GM12891 (cell line): ENCODE data around the gene RAD21L1. TPM values are rescaled to one million over a fixed set of nuclear protein-coding genes. Genes with fewer than 3 reads are reported as not detected.

Source experiments
- DNase-seq: peaks from one replicate; pipeline ENCODE4 v3.0.0; 2011; ENCODE audit warnings: low spot score; ENCODE audit not compliant: insufficient read length
- FAIRE-seq: peaks from 2 replicates; lab custom pipeline; 2011; peaks lifted over from hg19 to GRCh38; lab: Jason Lieb, UNC
- PAX5 ChIP-seq: IDR thresholded peaks from 2 replicates; pipeline ENCODE4 v1.6.1; 2011; ENCODE audit warnings: low read length, moderate library complexity, mild to moderate bottlenecking; ENCODE audit not compliant: insufficient read depth, severe bottlenecking
- POLR2A ChIP-seq: IDR thresholded peaks from 2 replicates; pipeline ENCODE4 v1.6.1; 2011; ENCODE audit warnings: low read depth, low read length, control low read depth
- POLR2AphosphoS5 ChIP-seq: IDR thresholded peaks from 2 replicates; pipeline ENCODE4 v1.6.1; 2011; ENCODE audit warnings: low read depth, low read length, control low read depth
- POU2F2 ChIP-seq: IDR thresholded peaks from 2 replicates; pipeline ENCODE4 v1.6.1; 2011; ENCODE audit warnings: low read depth, mild to moderate bottlenecking, control low read depth, low read length, moderate library complexity
- SPI1 ChIP-seq: IDR thresholded peaks from 2 replicates; pipeline ENCODE4 v1.6.1; 2011; ENCODE audit warnings: low read depth, low read length, control low read depth
- TAF1 ChIP-seq: IDR thresholded peaks from 2 replicates; pipeline ENCODE4 v1.6.1; 2011; ENCODE audit warnings: low read depth, low read length, control low read depth
- polyA plus RNA-seq: library from polyadenylated mRNA; unstranded; fragments of >200 nt; gene quantifications from one replicate; pipeline ENCODE4 v1.2.1, GENCODE V29; 2012; ENCODE audit warnings: low read depth, missing spikeins, inconsistent platforms; ENCODE audit not compliant: missing spikeins

RAD21L1 gene
- polyA plus RNA-seq, result not detected

GRCh38 chr20:1225783-1226654, at the start of gene RAD21L1:
Gene RAD21L1, plus strand, starts transcription at chr20:1226044. Its CDS starts 2,410 bp downstream, at chr20:1228454.
- FAIRE-seq (no peak), DNase-seq (peak; percentile 87)
- TF ChIP-seq TAF1 (no peak), PAX5 (no peak), POLR2AphosphoS5 (no peak), SPI1 (no peak), POU2F2 (no peak), POLR2A (no peak)

- DNase-seq (no peak), FAIRE-seq (no peak)
These were observed 48.2 kb upstream of the RAD21L1 start for GRCh38 chr20:1177680-1178079.

GRCh38 chr20:1178103-1178502, 47.7 kb upstream of the RAD21L1 start:
- TF ChIP-seq POLR2A, result no peak
- no peak for TF ChIP-seq PAX5
- no peak for TF ChIP-seq SPI1
- TF ChIP-seq POU2F2, result no peak
- no peak for TF ChIP-seq POLR2AphosphoS5
- no peak for TF ChIP-seq TAF1
- FAIRE-seq, result no peak
- DNase-seq, result no peak

More at GRCh38 chr20:1177680-1178079, 48.2 kb upstream of the RAD21L1 start:
- TF ChIP-seq PAX5 (no peak), POLR2A (no peak), TAF1 (no peak), SPI1 (no peak), POU2F2 (no peak), POLR2AphosphoS5 (no peak)

- TF ChIP-seq POLR2AphosphoS5 (no peak), POU2F2 (no peak), PAX5 (no peak), TAF1 (no peak), SPI1 (no peak), POLR2A (no peak)
- no peak for DNase-seq
- no peak for FAIRE-seq
These were observed 47.2 kb upstream of the RAD21L1 start for GRCh38 chr20:1178623-1179022.

- FAIRE-seq (no peak), DNase-seq (no peak)
- TF ChIP-seq POU2F2 (no peak), POLR2A (no peak), PAX5 (no peak), SPI1 (no peak), POLR2AphosphoS5 (no peak), TAF1 (no peak)
These were observed 44.9 kb upstream of the RAD21L1 start for GRCh38 chr20:1180949-1181348.

- DNase-seq (no peak), FAIRE-seq (no peak)
These were observed 43.7 kb upstream of the RAD21L1 start for GRCh38 chr20:1182106-1182505.

GRCh38 chr20:1183153-1183552, 42.7 kb upstream of the RAD21L1 start:
- no peak for FAIRE-seq
- TF ChIP-seq POLR2AphosphoS5 (no peak), POLR2A (no peak), POU2F2 (no peak), SPI1 (no peak), TAF1 (no peak), PAX5 (no peak)
- no peak for DNase-seq

More at GRCh38 chr20:1182106-1182505, 43.7 kb upstream of the RAD21L1 start:
- TF ChIP-seq POLR2AphosphoS5 (no peak), PAX5 (no peak), POLR2A (no peak), SPI1 (no peak), TAF1 (no peak), POU2F2 (no peak)

- DNase-seq, result no peak
- no peak for TF ChIP-seq TAF1
- TF ChIP-seq SPI1, result no peak
- no peak for TF ChIP-seq POLR2A
- no peak for TF ChIP-seq PAX5
- TF ChIP-seq POLR2AphosphoS5, result no peak
- TF ChIP-seq POU2F2, result no peak
- FAIRE-seq, result no peak
These were observed 41.6 kb upstream of the RAD21L1 start for GRCh38 chr20:1184260-1184637.

- DNase-seq, result peak; percentile 37
- no peak for FAIRE-seq
- TF ChIP-seq POLR2AphosphoS5, result no peak
- no peak for TF ChIP-seq PAX5
- TF ChIP-seq TAF1, result no peak
- TF ChIP-seq POLR2A, result no peak
- no peak for TF ChIP-seq SPI1
- TF ChIP-seq POU2F2, result no peak
These were observed 41.1 kb upstream of the RAD21L1 start, which contains the start of gene TMEM74B for GRCh38 chr20:1184638-1185315. Gene TMEM74B, minus strand, starts transcription at chr20:1184981. Its CDS starts 1,180 bp downstream, at chr20:1183801.

GRCh38 chr20:1185316-1185741, 40.5 kb upstream of the RAD21L1 start:
- TF ChIP-seq POLR2AphosphoS5 (no peak), POLR2A (no peak), SPI1 (no peak), PAX5 (no peak), POU2F2 (no peak), TAF1 (no peak)
- FAIRE-seq, result no peak
- peak; percentile 50 for DNase-seq
